ENCODE data around the gene REPS2.

REPS2 gene

GRCh38 chrX:17098516-17099247, 152.2 kb downstream of the REPS2 start:
- Histone ChIP-seq H3K4me1 (ENCODE audit: control insufficient read depth in 2 of 2, insufficient read depth in 2 of 2, low read length in 2 of 2) (no peaks in the 10 kb centered on the region), H3K4me3 (ENCODE audit: low read length in 2 of 2) (no peak overlapping the region), H3K36me3 (ENCODE audit: control insufficient read depth in 2 of 2, insufficient read depth in 2 of 2, low read length in 2 of 2) (no peaks in the 10 kb centered on the region), H3K9me3 (ENCODE audit: control insufficient read depth in 2 of 2, low read length in 2 of 2) (no peaks in the 10 kb centered on the region), H3K27me3 (ENCODE audit: control insufficient read depth in 2 of 2, insufficient read depth in 2 of 2, low read length in 2 of 2) (peaks cover 8% of the 10 kb centered on the region in 2 donors), H3K27ac (ENCODE audit: low read depth in 2 of 2, low read length in 2 of 2) (no peak overlapping the region), H3K9ac (ENCODE audit: low read depth in 1 of 2, low read length in 2 of 2) (no peak overlapping the region)

- H3K9ac ChIP-seq (ENCODE audit: low read depth in 1 of 2, low read length in 2 of 2): no peak overlapping the region
- no peaks in the 10 kb centered on the region for H3K9me3 ChIP-seq (ENCODE audit: control insufficient read depth in 2 of 2, low read length in 2 of 2)
- no peak overlapping the region for H3K27ac ChIP-seq (ENCODE audit: low read depth in 2 of 2, low read length in 2 of 2)
- no peaks in the 10 kb centered on the region for H3K36me3 ChIP-seq (ENCODE audit: control insufficient read depth in 2 of 2, insufficient read depth in 2 of 2, low read length in 2 of 2)
- H3K4me1 ChIP-seq (ENCODE audit: control insufficient read depth in 2 of 2, insufficient read depth in 2 of 2, low read length in 2 of 2): no peaks in the 10 kb centered on the region
- peaks cover 6 to 8% of the 10 kb centered on the region in 2 donors for H3K27me3 ChIP-seq (ENCODE audit: control insufficient read depth in 2 of 2, insufficient read depth in 2 of 2, low read length in 2 of 2)
- no peak overlapping the region for H3K4me3 ChIP-seq (ENCODE audit: low read length in 2 of 2)
These were observed 158.0 kb downstream of the REPS2 start for GRCh38 chrX:17104433-17104832.

GRCh38 chrX:17120816-17121215, 174.4 kb downstream of the REPS2 start:
- H3K4me1 ChIP-seq (ENCODE audit: control insufficient read depth in 2 of 2, insufficient read depth in 2 of 2, low read length in 2 of 2): no peaks in the 10 kb centered on the region
- H3K9me3 ChIP-seq (ENCODE audit: control insufficient read depth in 2 of 2, low read length in 2 of 2): peaks cover 0 to 4% of the 10 kb centered on the region in 2 donors
- H3K4me3 ChIP-seq (ENCODE audit: low read length in 2 of 2): no peak overlapping the region
- H3K27me3 ChIP-seq (ENCODE audit: control insufficient read depth in 2 of 2, insufficient read depth in 2 of 2, low read length in 2 of 2): no peaks in the 10 kb centered on the region
- H3K27ac ChIP-seq (ENCODE audit: low read depth in 2 of 2, low read length in 2 of 2): no peak overlapping the region
- no peak overlapping the region for H3K9ac ChIP-seq (ENCODE audit: low read depth in 1 of 2, low read length in 2 of 2)
- no peaks in the 10 kb centered on the region for H3K36me3 ChIP-seq (ENCODE audit: control insufficient read depth in 2 of 2, insufficient read depth in 2 of 2, low read length in 2 of 2)

DNA sequence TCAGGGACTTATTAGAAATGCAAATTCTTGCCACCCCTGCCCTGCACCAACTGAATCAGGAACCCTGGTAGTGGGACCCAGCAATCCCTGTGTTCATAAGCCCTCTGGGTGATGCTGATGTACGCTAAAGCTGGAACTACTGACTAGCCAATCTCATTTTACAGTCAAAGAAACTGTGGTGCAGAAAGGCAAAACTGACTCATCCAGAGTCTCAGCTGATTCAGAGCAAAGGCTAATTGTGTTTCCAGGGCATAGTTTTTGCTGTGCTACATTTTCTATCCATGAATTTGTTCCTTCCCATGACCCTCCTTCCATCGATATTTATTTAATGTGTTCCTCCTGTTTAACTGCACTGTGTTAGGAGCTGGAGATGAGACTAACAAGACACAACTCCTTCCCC, 207.5 kb downstream of the REPS2 start:
- H3K9ac ChIP-seq (ENCODE audit: low read depth in 1 of 2, low read length in 2 of 2): no peak overlapping the region
- H3K27ac ChIP-seq (ENCODE audit: low read depth in 2 of 2, low read length in 2 of 2): no peak overlapping the region
- H3K27me3 ChIP-seq (ENCODE audit: control insufficient read depth in 2 of 2, insufficient read depth in 2 of 2, low read length in 2 of 2): peaks cover 2 to 3% of the 10 kb centered on the region in 2 donors
- peaks cover 0 to 3% of the 10 kb centered on the region in 2 donors for H3K36me3 ChIP-seq (ENCODE audit: control insufficient read depth in 2 of 2, insufficient read depth in 2 of 2, low read length in 2 of 2)
- no peaks in the 10 kb centered on the region for H3K9me3 ChIP-seq (ENCODE audit: control insufficient read depth in 2 of 2, low read length in 2 of 2)
- no peaks in the 10 kb centered on the region for H3K4me1 ChIP-seq (ENCODE audit: control insufficient read depth in 2 of 2, insufficient read depth in 2 of 2, low read length in 2 of 2)
- H3K4me3 ChIP-seq (ENCODE audit: low read length in 2 of 2): no peak overlapping the region

DNA sequence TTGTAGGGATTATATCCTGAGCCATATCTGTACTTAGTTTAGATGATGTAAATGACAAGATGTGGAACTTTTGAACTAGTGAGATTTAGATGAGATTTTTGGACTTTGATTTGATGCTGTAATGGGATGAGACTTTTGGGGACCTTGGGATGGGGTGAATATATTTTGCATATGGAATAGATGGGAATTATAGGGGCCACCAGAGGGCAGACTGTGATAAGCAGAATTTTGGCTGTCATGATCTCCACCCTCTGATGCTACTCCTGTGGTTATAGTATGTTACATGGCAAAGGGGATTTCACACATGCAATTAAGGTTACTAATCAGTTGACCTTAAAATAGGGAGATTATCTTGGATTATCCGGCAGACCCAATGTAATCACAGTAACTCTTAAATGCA, 214.5 kb downstream of the REPS2 start:
- no peak overlapping the region for H3K4me3 ChIP-seq (ENCODE audit: low read length in 2 of 2)
- no peaks in the 10 kb centered on the region for H3K4me1 ChIP-seq (ENCODE audit: control insufficient read depth in 2 of 2, insufficient read depth in 2 of 2, low read length in 2 of 2)
- no peaks in the 10 kb centered on the region for H3K36me3 ChIP-seq (ENCODE audit: control insufficient read depth in 2 of 2, insufficient read depth in 2 of 2, low read length in 2 of 2)
- H3K9me3 ChIP-seq (ENCODE audit: control insufficient read depth in 2 of 2, low read length in 2 of 2): peaks cover 4 to 12% of the 10 kb centered on the region in 2 donors
- H3K27ac ChIP-seq (ENCODE audit: low read depth in 2 of 2, low read length in 2 of 2): no peak overlapping the region
- H3K9ac ChIP-seq (ENCODE audit: low read depth in 1 of 2, low read length in 2 of 2): no peak overlapping the region
- no peaks in the 10 kb centered on the region for H3K27me3 ChIP-seq (ENCODE audit: control insufficient read depth in 2 of 2, insufficient read depth in 2 of 2, low read length in 2 of 2)

DNA sequence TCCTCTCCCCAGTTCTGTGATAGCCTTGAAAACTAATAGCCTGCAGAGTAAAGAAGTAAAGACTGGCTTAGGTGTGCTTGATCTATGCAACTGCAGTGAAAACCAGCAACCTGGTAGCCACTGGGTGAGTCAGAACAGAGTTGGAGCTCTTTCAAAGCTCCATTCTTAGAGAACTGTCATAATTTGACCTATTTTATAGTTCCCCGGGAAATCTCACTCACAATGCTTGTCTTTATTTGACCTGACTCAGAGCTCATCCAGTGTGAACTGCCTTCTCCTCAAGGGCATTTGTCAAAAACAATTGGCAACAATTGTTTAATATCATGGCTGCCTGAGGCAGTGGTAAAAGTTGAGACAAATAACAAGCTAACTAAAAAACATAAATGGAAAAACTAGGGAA, 215.5 kb downstream of the REPS2 start:
- no peak overlapping the region for H3K9ac ChIP-seq (ENCODE audit: low read depth in 1 of 2, low read length in 2 of 2)
- peaks cover 4 to 12% of the 10 kb centered on the region in 2 donors for H3K9me3 ChIP-seq (ENCODE audit: control insufficient read depth in 2 of 2, low read length in 2 of 2)
- no peaks in the 10 kb centered on the region for H3K27me3 ChIP-seq (ENCODE audit: control insufficient read depth in 2 of 2, insufficient read depth in 2 of 2, low read length in 2 of 2)
- no peak overlapping the region for H3K4me3 ChIP-seq (ENCODE audit: low read length in 2 of 2)
- H3K4me1 ChIP-seq (ENCODE audit: control insufficient read depth in 2 of 2, insufficient read depth in 2 of 2, low read length in 2 of 2): no peaks in the 10 kb centered on the region
- H3K36me3 ChIP-seq (ENCODE audit: control insufficient read depth in 2 of 2, insufficient read depth in 2 of 2, low read length in 2 of 2): no peaks in the 10 kb centered on the region
- H3K27ac ChIP-seq (ENCODE audit: low read depth in 2 of 2, low read length in 2 of 2): no peak overlapping the region

DNA sequence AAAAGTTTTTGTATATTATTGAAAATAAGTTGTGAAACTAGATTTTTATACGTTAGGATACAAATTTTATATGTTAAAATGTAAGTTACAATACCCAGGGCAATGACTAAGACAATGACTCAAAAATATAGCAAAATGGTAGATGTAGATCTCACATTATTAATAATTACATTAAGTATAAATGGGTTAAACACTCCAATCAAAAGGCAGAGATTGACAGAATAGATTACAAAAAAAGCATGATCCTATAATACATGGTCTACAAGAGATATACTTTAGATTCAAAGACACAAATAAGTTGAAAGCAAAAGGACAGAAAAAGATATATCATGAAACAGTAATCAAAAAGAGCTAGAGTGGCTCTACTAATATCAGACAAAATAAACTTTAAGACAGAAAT, 217.6 kb downstream of the REPS2 start:
- peaks cover 4 to 12% of the 10 kb centered on the region in 2 donors for H3K9me3 ChIP-seq (ENCODE audit: control insufficient read depth in 2 of 2, low read length in 2 of 2)
- no peaks in the 10 kb centered on the region for H3K36me3 ChIP-seq (ENCODE audit: control insufficient read depth in 2 of 2, insufficient read depth in 2 of 2, low read length in 2 of 2)
- no peak overlapping the region for H3K4me3 ChIP-seq (ENCODE audit: low read length in 2 of 2)
- no peaks in the 10 kb centered on the region for H3K27me3 ChIP-seq (ENCODE audit: control insufficient read depth in 2 of 2, insufficient read depth in 2 of 2, low read length in 2 of 2)
- no peak overlapping the region for H3K27ac ChIP-seq (ENCODE audit: low read depth in 2 of 2, low read length in 2 of 2)
- no peak overlapping the region for H3K9ac ChIP-seq (ENCODE audit: low read depth in 1 of 2, low read length in 2 of 2)
- H3K4me1 ChIP-seq (ENCODE audit: control insufficient read depth in 2 of 2, insufficient read depth in 2 of 2, low read length in 2 of 2): no peaks in the 10 kb centered on the region

DNA sequence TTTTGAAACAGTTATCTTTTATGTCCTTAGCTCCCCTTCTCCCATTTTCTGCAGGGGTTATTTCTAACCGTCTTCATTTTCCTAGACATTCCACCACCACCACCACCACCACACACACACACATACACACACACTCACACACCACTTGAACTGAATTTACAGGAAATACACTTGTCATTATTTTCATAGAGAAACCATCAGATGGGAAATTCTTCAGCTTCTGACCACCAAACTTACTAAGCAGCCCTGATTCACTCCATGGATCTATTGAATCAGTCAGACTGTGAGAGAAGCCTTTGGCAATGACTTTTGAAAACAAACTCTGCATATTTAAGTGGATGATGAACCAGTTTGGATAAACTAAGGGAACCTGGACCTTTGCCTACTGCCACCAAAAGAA, 218.5 kb downstream of the REPS2 start:
- Histone ChIP-seq H3K4me3 (ENCODE audit: low read length in 2 of 2) (no peak overlapping the region), H3K27ac (ENCODE audit: low read depth in 2 of 2, low read length in 2 of 2) (no peak overlapping the region), H3K27me3 (ENCODE audit: control insufficient read depth in 2 of 2, insufficient read depth in 2 of 2, low read length in 2 of 2) (no peaks in the 10 kb centered on the region), H3K9me3 (ENCODE audit: control insufficient read depth in 2 of 2, low read length in 2 of 2) (peaks cover 4 to 12% of the 10 kb centered on the region in 2 donors), H3K4me1 (ENCODE audit: control insufficient read depth in 2 of 2, insufficient read depth in 2 of 2, low read length in 2 of 2) (no peaks in the 10 kb centered on the region), H3K9ac (ENCODE audit: low read depth in 1 of 2, low read length in 2 of 2) (no peak overlapping the region), H3K36me3 (ENCODE audit: control insufficient read depth in 2 of 2, insufficient read depth in 2 of 2, low read length in 2 of 2) (no peaks in the 10 kb centered on the region)

DNA sequence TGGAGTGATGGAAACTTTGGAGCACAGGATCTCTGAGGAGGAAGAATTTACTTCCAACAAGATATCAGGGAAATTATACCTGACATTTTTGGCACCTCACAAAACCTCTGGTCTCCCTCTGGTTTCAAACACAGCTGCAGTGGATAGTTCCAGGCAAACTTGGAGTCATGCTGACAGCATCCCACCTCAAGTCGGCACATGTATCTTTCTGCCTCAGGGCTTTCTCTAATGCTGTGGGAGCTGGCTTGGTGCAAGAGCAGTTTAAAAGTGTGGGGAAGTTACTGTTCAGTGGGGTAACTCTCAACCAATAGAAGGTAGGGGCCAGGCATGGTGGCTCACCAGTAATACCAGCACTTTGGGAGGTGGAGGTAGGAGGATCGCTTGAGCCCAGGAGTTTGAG, 221.5 kb downstream of the REPS2 start:
- H3K9ac ChIP-seq (ENCODE audit: low read depth in 1 of 2, low read length in 2 of 2): no peak overlapping the region
- peaks cover 0 to 2% of the 10 kb centered on the region in 2 donors for H3K27me3 ChIP-seq (ENCODE audit: control insufficient read depth in 2 of 2, insufficient read depth in 2 of 2, low read length in 2 of 2)
- H3K4me1 ChIP-seq (ENCODE audit: control insufficient read depth in 2 of 2, insufficient read depth in 2 of 2, low read length in 2 of 2): no peaks in the 10 kb centered on the region
- H3K27ac ChIP-seq (ENCODE audit: low read depth in 2 of 2, low read length in 2 of 2): no peak overlapping the region
- no peak overlapping the region for H3K4me3 ChIP-seq (ENCODE audit: low read length in 2 of 2)
- H3K9me3 ChIP-seq (ENCODE audit: control insufficient read depth in 2 of 2, low read length in 2 of 2): peaks cover 0 to 2% of the 10 kb centered on the region in 2 donors
- no peaks in the 10 kb centered on the region for H3K36me3 ChIP-seq (ENCODE audit: control insufficient read depth in 2 of 2, insufficient read depth in 2 of 2, low read length in 2 of 2)

GRCh38 chrX:17170973-17171372, 224.5 kb downstream of the REPS2 start:
- Histone ChIP-seq H3K36me3 (ENCODE audit: control insufficient read depth in 2 of 2, insufficient read depth in 2 of 2, low read length in 2 of 2) (no peaks in the 10 kb centered on the region), H3K27ac (ENCODE audit: low read depth in 2 of 2, low read length in 2 of 2) (no peak overlapping the region), H3K4me3 (ENCODE audit: low read length in 2 of 2) (no peak overlapping the region), H3K4me1 (ENCODE audit: control insufficient read depth in 2 of 2, insufficient read depth in 2 of 2, low read length in 2 of 2) (no peaks in the 10 kb centered on the region), H3K27me3 (ENCODE audit: control insufficient read depth in 2 of 2, insufficient read depth in 2 of 2, low read length in 2 of 2) (peaks cover 0 to 2% of the 10 kb centered on the region in 2 donors), H3K9ac (ENCODE audit: low read depth in 1 of 2, low read length in 2 of 2) (no peak overlapping the region), H3K9me3 (ENCODE audit: control insufficient read depth in 2 of 2, low read length in 2 of 2) (no peaks in the 10 kb centered on the region)

Data from mucosa of rectum (tissue), 2 donors.